Liver (tissue), 3 donors: Measurements from ENCODE around the gene HPS6.

Source experiments
- CTCF ChIP-seq: fragments of 150-350 bp; IDR thresholded peaks from 2 replicates; pipeline ENCODE4 v1.5.1; 2017; ENCODE audit warnings: improper control_type of control experiment, low read depth, low read length; ENCODE audit not compliant: missing input control
- FOXA1 ChIP-seq: IDR thresholded peaks from 2 replicates; pipeline ENCODE4 v1.6.1; 2016; ENCODE audit warnings: antibody characterized with exemption
- GABPA ChIP-seq, 2 donors: IDR thresholded peaks in 1 of 2; conservative IDR thresholded peaks in 1 of 2; 2 replicates each; pipeline ENCODE4 v1.6.1; 2016; ENCODE audit warnings: antibody characterized with exemption in 2 of 2, mild to moderate bottlenecking in 1 of 2, moderate library complexity in 1 of 2
- HNF4G ChIP-seq: IDR thresholded peaks from 2 replicates; pipeline ENCODE4 v1.6.1; 2016; ENCODE audit warnings: antibody characterized with exemption
- JUND ChIP-seq, 2 donors: IDR thresholded peaks; 2 replicates each; pipeline ENCODE4 v1.6.1; 2016; ENCODE audit warnings: antibody characterized with exemption in 2 of 2
- REST ChIP-seq: IDR thresholded peaks from 2 replicates; pipeline ENCODE4 v1.6.1; 2016; ENCODE audit warnings: antibody characterized with exemption, mild to moderate bottlenecking
- TF ChIP-seq, protein P1 (sequence below): IDR thresholded peaks from 2 replicates; pipeline ENCODE4 v1.6.1; 2016; ENCODE audit warnings: antibody characterized with exemption
- donor health status: healthy.
- donor health status: healthy.

GRCh38 chr10:102115775-102116174 lies 50.6 kb downstream of the HPS6 start:
- TF ChIP-seq, protein P1, sequence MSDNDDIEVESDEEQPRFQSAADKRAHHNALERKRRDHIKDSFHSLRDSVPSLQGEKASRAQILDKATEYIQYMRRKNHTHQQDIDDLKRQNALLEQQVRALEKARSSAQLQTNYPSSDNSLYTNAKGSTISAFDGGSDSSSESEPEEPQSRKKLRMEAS, result no peak
- no peak for TF ChIP-seq CTCF
- no peak for TF ChIP-seq HNF4G
- no peak for TF ChIP-seq REST
- TF ChIP-seq JUND (IDR thresholded peaks at IDR 0.05), result no peak
- no peak for TF ChIP-seq FOXA1
- TF ChIP-seq GABPA (IDR thresholded peaks at IDR 0.05 in 1 of 2, conservative IDR thresholded peaks at IDR 0.05 in 1 of 2), result no peak
